22Rv1 (cell line): ENCODE data around the gene KCNJ6.

ENCODE experiments used
- CTCF ChIP-seq: fragments of 450-650 bp; IDR thresholded peaks from 2 replicates; pipeline ENCODE4 v1.5.1; 2017; ENCODE audit warnings: mild to moderate bottlenecking
- ZFX ChIP-seq: fragments of 450-650 bp; IDR thresholded peaks from 2 replicates; pipeline ENCODE4 v1.6.1; 2017; ENCODE audit warnings: antibody characterized with exemption, borderline replicate concordance

GRCh38 chr21:37667380-37667779, 248.9 kb downstream of the KCNJ6 start:
- no peak for TF ChIP-seq CTCF
- TF ChIP-seq ZFX = no peak
